ENCODE data around the gene SHANK3. TPM values are rescaled to one million over a fixed set of nuclear protein-coding genes. Genes with fewer than 3 reads are reported as not detected.

SHANK3 gene
- polyA plus RNA-seq, 1 donor (not counting 4 experiments of a cell fraction or from before 2014, with no cell fraction given): 1.00 TPM

GRCh38 chr22:50672041-50672440, 582 bp upstream of the SHANK3 start:
- dilution Hi-C loops (cut with MboI; ENCODE audit: extremely low pct_ligation_motif_present, low sequenced_read_pairs): no loop called here
- Histone ChIP-seq H3K27me3 (ENCODE audit: control insufficient read depth, extremely low read depth, insufficient read depth, low read length) (peaks cover 21% of the 10 kb centered on the region), H3K36me3 (ENCODE audit: control insufficient read depth in 2 of 2, extremely low read depth in 1 of 2, insufficient read depth in 2 of 2, low read length in 2 of 2) (no peaks in the 10 kb centered on the region), H3K9me3 (ENCODE audit: control insufficient read depth, low read depth, low read length) (no peaks in the 10 kb centered on the region), H3K4me3 (ENCODE audit: control insufficient read depth in 2 of 3, extremely low read depth in 1 of 3, insufficient read depth in 2 of 3, low read depth in 1 of 3, low read length in 3 of 3) (no peak overlapping the region), H4K20me1 (ENCODE audit: control insufficient read depth, extremely low read depth, insufficient read depth, low read length) (no peaks in the 10 kb centered on the region), H3K4me2 (ENCODE audit: control insufficient read depth, extremely low read depth, insufficient read depth, low read depth, low read length) (no peak overlapping the region), H2AFZ (ENCODE audit: control insufficient read depth, low read length) (no peak overlapping the region), H3K79me2 (ENCODE audit: control insufficient read depth, insufficient read depth, low read length) (no peaks in the 10 kb centered on the region), H3K4me1 (ENCODE audit: control insufficient read depth, extremely low read depth, insufficient read depth, low read length) (no peaks in the 10 kb centered on the region), H3K9me1 (ENCODE audit: control insufficient read depth, extremely low read depth, insufficient read depth, low read length) (no peaks in the 10 kb centered on the region), H3K9ac (ENCODE audit: control insufficient read depth, extremely low read depth, insufficient read depth, low read length) (no peak overlapping the region), H3K27ac (ENCODE audit: control insufficient read depth, insufficient read depth, low read length) (no peak overlapping the region)
- no peak for TF ChIP-seq CTCF (optimal IDR thresholded peaks at IDR 0.05 in 1 of 3, IDR thresholded peaks at IDR 0.05 in 1 of 3, conservative IDR thresholded peaks at IDR 0.05 in 1 of 3; ENCODE audit: extremely low read depth in 1 of 3, insufficient read depth in 2 of 3, low read length in 3 of 3)
- FAIRE-seq: no peak
- no peak for DNase-seq (ENCODE audit: low read depth, low spot score)

- FAIRE-seq: no peak
- DNase-seq (ENCODE audit: low read depth, low spot score): no peak
- TF ChIP-seq CTCF (optimal IDR thresholded peaks at IDR 0.05 in 1 of 3, IDR thresholded peaks at IDR 0.05 in 1 of 3, conservative IDR thresholded peaks at IDR 0.05 in 1 of 3; ENCODE audit: extremely low read depth in 1 of 3, insufficient read depth in 2 of 3, low read length in 3 of 3) (no peak), EZH2 (IDR thresholded peaks at IDR 0.05; ENCODE audit: low read length) (peak; percentile 74)
- no peaks in the 10 kb centered on the region for H3K36me3 ChIP-seq (ENCODE audit: control insufficient read depth in 2 of 2, extremely low read depth in 1 of 2, insufficient read depth in 2 of 2, low read length in 2 of 2)
- dilution Hi-C loops (cut with MboI; ENCODE audit: extremely low pct_ligation_motif_present, low sequenced_read_pairs): no loop called here
- peak overlapping the region; percentile 27 for H3K4me2 ChIP-seq (ENCODE audit: control insufficient read depth, extremely low read depth, insufficient read depth, low read depth, low read length)
- no peak overlapping the region for H3K27ac ChIP-seq (ENCODE audit: control insufficient read depth, insufficient read depth, low read length)
- H3K79me2 ChIP-seq (ENCODE audit: control insufficient read depth, insufficient read depth, low read length): no peaks in the 10 kb centered on the region
- H3K4me3 ChIP-seq (ENCODE audit: control insufficient read depth in 2 of 3, extremely low read depth in 1 of 3, insufficient read depth in 2 of 3, low read depth in 1 of 3, low read length in 3 of 3): peak overlapping the region in 1 of 3 experiments; percentile 39
- no peaks in the 10 kb centered on the region for H3K9me1 ChIP-seq (ENCODE audit: control insufficient read depth, extremely low read depth, insufficient read depth, low read length)
- H3K9ac ChIP-seq (ENCODE audit: control insufficient read depth, extremely low read depth, insufficient read depth, low read length): no peak overlapping the region
- H3K9me3 ChIP-seq (ENCODE audit: control insufficient read depth, low read depth, low read length): no peaks in the 10 kb centered on the region
- no peaks in the 10 kb centered on the region for H4K20me1 ChIP-seq (ENCODE audit: control insufficient read depth, extremely low read depth, insufficient read depth, low read length)
- peaks cover 21% of the 10 kb centered on the region for H3K27me3 ChIP-seq (ENCODE audit: control insufficient read depth, extremely low read depth, insufficient read depth, low read length)
- H2AFZ ChIP-seq (ENCODE audit: control insufficient read depth, low read length): no peak overlapping the region
- peaks cover 8% of the 10 kb centered on the region for H3K4me1 ChIP-seq (ENCODE audit: control insufficient read depth, extremely low read depth, insufficient read depth, low read length)
These were observed 857 bp downstream of the SHANK3 start for GRCh38 chr22:50673231-50674129.
